Measurements from ENCODE around the gene SMPD2.
"Not testable (repeated sequence)": the region's sequence is repeated elsewhere in the genome, so short reads cannot be mapped to it uniquely, and the experiment has no call there.

The SMPD2 gene

GRCh38 chr6:109460161-109460829, 19.8 kb downstream of the SMPD2 start:
- Histone ChIP-seq H3K27ac (replicated peaks) (no peak overlapping the region), H3K4me3 (replicated peaks; ENCODE audit: insufficient read depth, low read length) (no peak overlapping the region), H3K27me3 (ENCODE audit: insufficient read depth, poor library complexity, severe bottlenecking) (no peaks in the 10 kb centered on the region)
- TF ChIP-seq REST (IDR thresholded peaks at IDR 0.05; ENCODE audit: insufficient replicate concordance, low read depth) (no peak), SPI1 (IDR thresholded peaks at IDR 0.05; ENCODE audit: borderline replicate concordance, low read depth) (no peak), GABPA (IDR thresholded peaks at IDR 0.05; ENCODE audit: low read depth) (no peak), POLR2AphosphoS5 (IDR thresholded peaks at IDR 0.05; ENCODE audit: low read depth) (no peak)
- TF ChIP-seq, protein P1, sequence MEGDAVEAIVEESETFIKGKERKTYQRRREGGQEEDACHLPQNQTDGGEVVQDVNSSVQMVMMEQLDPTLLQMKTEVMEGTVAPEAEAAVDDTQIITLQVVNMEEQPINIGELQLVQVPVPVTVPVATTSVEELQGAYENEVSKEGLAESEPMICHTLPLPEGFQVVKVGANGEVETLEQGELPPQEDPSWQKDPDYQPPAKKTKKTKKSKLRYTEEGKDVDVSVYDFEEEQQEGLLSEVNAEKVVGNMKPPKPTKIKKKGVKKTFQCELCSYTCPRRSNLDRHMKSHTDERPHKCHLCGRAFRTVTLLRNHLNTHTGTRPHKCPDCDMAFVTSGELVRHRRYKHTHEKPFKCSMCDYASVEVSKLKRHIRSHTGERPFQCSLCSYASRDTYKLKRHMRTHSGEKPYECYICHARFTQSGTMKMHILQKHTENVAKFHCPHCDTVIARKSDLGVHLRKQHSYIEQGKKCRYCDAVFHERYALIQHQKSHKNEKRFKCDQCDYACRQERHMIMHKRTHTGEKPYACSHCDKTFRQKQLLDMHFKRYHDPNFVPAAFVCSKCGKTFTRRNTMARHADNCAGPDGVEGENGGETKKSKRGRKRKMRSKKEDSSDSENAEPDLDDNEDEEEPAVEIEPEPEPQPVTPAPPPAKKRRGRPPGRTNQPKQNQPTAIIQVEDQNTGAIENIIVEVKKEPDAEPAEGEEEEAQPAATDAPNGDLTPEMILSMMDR (IDR thresholded peaks at IDR 0.05; ENCODE audit: insufficient read depth, low read length), result no peak
- DNase-seq (ENCODE audit: low read depth in 1 of 2, low spot score in 1 of 2), result no peak

GRCh38 chr6:109461205-109461604, 20.7 kb downstream of the SMPD2 start:
- not testable (repeated sequence) for H3K27ac ChIP-seq (replicated peaks); H3K27me3 ChIP-seq (ENCODE audit: insufficient read depth, poor library complexity, severe bottlenecking); H3K4me3 ChIP-seq (replicated peaks; ENCODE audit: insufficient read depth, low read length); DNase-seq (ENCODE audit: low read depth in 1 of 2, low spot score in 1 of 2)

DNA sequence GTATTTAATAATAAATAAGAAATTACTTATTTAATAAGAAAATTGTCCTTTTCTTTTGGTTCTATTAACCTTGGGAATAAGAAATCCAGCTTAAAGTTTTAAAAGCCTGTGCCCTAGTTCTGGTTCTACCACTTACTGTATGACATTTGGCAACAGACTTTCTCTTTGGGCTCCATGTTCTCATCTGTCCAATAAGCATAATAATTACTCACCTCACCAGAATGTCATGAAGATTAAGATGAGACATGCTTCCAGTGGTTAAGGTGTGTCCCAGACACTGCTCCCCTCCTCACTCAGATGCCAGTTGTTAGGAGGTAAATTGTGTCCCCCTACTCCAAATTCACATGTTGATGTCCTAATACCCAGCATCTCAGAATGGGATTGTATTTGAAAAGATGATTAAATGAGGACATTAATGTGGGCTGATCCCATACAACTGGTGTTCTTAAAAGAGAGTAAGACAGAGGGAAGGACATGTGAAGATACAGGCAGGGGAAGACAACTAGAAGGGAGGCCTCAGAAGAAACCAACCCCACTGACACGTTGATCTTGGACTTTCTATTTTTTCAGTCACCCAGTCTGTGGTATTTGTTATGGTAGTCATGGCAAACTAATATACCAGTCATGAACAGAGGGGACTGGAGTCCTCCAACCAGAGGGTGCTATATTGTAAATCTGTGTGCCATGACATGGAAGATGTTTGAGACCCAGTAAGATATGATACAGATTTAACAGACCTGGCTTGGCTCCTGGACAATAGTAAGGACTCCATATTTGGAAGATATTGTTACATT, 21.4 kb downstream of the SMPD2 start:
- no peak for DNase-seq (ENCODE audit: low read depth in 1 of 2, low spot score in 1 of 2)
- no peaks in the 10 kb centered on the region for H3K27me3 ChIP-seq (ENCODE audit: insufficient read depth, poor library complexity, severe bottlenecking)
- H3K27ac ChIP-seq (replicated peaks), result no peak overlapping the region
- TF ChIP-seq, protein P1 (IDR thresholded peaks at IDR 0.05; ENCODE audit: insufficient read depth, low read length), result no peak
- TF ChIP-seq REST (IDR thresholded peaks at IDR 0.05; ENCODE audit: insufficient replicate concordance, low read depth), result no peak
- no peak overlapping the region for H3K4me3 ChIP-seq (replicated peaks; ENCODE audit: insufficient read depth, low read length)

- DNase-seq (ENCODE audit: low read depth in 1 of 2, low spot score in 1 of 2), result no peak
- no peak overlapping the region for H3K27ac ChIP-seq (replicated peaks)
- TF ChIP-seq REST (IDR thresholded peaks at IDR 0.05; ENCODE audit: insufficient replicate concordance, low read depth) (no peak), SPI1 (IDR thresholded peaks at IDR 0.05; ENCODE audit: borderline replicate concordance, low read depth) (no peak), POLR2AphosphoS5 (IDR thresholded peaks at IDR 0.05; ENCODE audit: low read depth) (no peak), GABPA (IDR thresholded peaks at IDR 0.05; ENCODE audit: low read depth) (no peak)
- TF ChIP-seq, protein P1 (IDR thresholded peaks at IDR 0.05; ENCODE audit: insufficient read depth, low read length), result no peak
- no peaks in the 10 kb centered on the region for H3K27me3 ChIP-seq (ENCODE audit: insufficient read depth, poor library complexity, severe bottlenecking)
- H3K4me3 ChIP-seq (replicated peaks; ENCODE audit: insufficient read depth, low read length), result no peak overlapping the region
These were observed 25.2 kb downstream of the SMPD2 start for GRCh38 chr6:109465772-109466171.

All from HL-60 (cell line).